Neural cell (in vitro differentiated cells): Measurements from ENCODE around the gene BCO1.

ENCODE experiments used
- EP300 ChIP-seq: fragments of 450-650 bp; conservative IDR thresholded peaks from 2 replicates; pipeline ENCODE4 v1.6.1; 2014; ENCODE audit warnings: antibody characterized with exemption, mild to moderate bottlenecking, moderate library complexity; ENCODE audit not compliant: poor library complexity, severe bottlenecking
- EZH2 ChIP-seq: fragments of 200-600, 300-800 bp; shearing (Covaris generic), sonication (generic); IDR thresholded peaks from 2 replicates; pipeline ENCODE4 v1.6.1; 2014; ENCODE audit warnings: antibody characterized with exemption, low read length, borderline replicate concordance, mild to moderate bottlenecking; ENCODE audit not compliant: insufficient read depth, poor library complexity, severe bottlenecking
- MXI1 ChIP-seq: fragments of 450-650 bp; conservative IDR thresholded peaks from 2 replicates; pipeline ENCODE4 v1.6.1; 2014; ENCODE audit warnings: antibody characterized with exemption, mild to moderate bottlenecking; ENCODE audit not compliant: poor library complexity, severe bottlenecking
- SMC3 ChIP-seq: fragments of 450-650 bp; conservative IDR thresholded peaks from 2 replicates; pipeline ENCODE4 v1.6.1; 2014; ENCODE audit warnings: antibody characterized with exemption, mild to moderate bottlenecking, moderate library complexity; ENCODE audit not compliant: poor library complexity
- TAF1 ChIP-seq: IDR thresholded peaks from 2 replicates; pipeline ENCODE4 v1.6.1; 2012; ENCODE audit warnings: low read depth
- TF ChIP-seq, protein P1 (sequence below): fragments of 450-650 bp; IDR thresholded peaks from 2 replicates; pipeline ENCODE4 v1.5.1; 2014; ENCODE audit warnings: antibody characterized with exemption, mild to moderate bottlenecking, moderate library complexity; ENCODE audit not compliant: poor library complexity, severe bottlenecking
- TF ChIP-seq, protein P2 (sequence below): IDR thresholded peaks from 2 replicates; pipeline ENCODE4 v1.6.1; 2012; ENCODE audit warnings: borderline replicate concordance

DNA sequence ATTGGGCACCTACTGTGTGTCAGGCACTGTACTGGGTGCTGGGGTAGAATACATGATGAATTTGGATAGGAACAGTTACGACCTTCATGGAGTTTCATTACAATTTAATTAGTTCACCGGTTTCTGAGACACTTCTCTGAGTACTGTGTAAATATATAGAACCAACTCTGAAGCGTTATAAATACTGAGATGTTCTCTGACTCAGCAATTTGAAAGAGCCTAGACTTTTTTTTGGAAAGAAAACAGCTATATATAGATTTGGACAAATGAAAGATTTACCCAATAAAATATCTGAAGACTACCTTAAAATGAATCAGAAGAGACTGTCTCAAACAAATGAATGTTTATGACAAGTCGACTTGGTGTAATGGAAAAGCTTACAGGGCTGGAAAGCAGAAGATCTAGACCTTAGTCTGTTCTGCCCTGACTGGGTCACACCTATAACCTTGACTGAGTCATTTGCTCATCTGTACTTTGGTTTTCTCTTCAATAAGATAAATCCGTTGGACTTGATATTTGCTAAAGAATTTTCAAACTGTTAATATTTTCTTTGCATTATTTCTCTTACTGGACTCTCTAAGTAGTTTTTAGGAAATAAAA is 71.7 kb downstream of the BCO1 start:
- TF ChIP-seq, protein P1, sequence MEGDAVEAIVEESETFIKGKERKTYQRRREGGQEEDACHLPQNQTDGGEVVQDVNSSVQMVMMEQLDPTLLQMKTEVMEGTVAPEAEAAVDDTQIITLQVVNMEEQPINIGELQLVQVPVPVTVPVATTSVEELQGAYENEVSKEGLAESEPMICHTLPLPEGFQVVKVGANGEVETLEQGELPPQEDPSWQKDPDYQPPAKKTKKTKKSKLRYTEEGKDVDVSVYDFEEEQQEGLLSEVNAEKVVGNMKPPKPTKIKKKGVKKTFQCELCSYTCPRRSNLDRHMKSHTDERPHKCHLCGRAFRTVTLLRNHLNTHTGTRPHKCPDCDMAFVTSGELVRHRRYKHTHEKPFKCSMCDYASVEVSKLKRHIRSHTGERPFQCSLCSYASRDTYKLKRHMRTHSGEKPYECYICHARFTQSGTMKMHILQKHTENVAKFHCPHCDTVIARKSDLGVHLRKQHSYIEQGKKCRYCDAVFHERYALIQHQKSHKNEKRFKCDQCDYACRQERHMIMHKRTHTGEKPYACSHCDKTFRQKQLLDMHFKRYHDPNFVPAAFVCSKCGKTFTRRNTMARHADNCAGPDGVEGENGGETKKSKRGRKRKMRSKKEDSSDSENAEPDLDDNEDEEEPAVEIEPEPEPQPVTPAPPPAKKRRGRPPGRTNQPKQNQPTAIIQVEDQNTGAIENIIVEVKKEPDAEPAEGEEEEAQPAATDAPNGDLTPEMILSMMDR, result no peak
- TF ChIP-seq SMC3 (no peak), EZH2 (no peak), EP300 (no peak), TAF1 (no peak), MXI1 (no peak)
- TF ChIP-seq, protein P2, sequence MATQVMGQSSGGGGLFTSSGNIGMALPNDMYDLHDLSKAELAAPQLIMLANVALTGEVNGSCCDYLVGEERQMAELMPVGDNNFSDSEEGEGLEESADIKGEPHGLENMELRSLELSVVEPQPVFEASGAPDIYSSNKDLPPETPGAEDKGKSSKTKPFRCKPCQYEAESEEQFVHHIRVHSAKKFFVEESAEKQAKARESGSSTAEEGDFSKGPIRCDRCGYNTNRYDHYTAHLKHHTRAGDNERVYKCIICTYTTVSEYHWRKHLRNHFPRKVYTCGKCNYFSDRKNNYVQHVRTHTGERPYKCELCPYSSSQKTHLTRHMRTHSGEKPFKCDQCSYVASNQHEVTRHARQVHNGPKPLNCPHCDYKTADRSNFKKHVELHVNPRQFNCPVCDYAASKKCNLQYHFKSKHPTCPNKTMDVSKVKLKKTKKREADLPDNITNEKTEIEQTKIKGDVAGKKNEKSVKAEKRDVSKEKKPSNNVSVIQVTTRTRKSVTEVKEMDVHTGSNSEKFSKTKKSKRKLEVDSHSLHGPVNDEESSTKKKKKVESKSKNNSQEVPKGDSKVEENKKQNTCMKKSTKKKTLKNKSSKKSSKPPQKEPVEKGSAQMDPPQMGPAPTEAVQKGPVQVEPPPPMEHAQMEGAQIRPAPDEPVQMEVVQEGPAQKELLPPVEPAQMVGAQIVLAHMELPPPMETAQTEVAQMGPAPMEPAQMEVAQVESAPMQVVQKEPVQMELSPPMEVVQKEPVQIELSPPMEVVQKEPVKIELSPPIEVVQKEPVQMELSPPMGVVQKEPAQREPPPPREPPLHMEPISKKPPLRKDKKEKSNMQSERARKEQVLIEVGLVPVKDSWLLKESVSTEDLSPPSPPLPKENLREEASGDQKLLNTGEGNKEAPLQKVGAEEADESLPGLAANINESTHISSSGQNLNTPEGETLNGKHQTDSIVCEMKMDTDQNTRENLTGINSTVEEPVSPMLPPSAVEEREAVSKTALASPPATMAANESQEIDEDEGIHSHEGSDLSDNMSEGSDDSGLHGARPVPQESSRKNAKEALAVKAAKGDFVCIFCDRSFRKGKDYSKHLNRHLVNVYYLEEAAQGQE, result no peak
